HL-60 (cell line): ENCODE results near the gene COG8.

Source experiments
- CTCF ChIP-seq: IDR thresholded peaks from one replicate; pipeline ENCODE4 v1.5.1; 2011; ENCODE audit warnings: low read length, control low read depth, inconsistent platforms; ENCODE audit not compliant: insufficient read depth
- GABPA ChIP-seq: IDR thresholded peaks from 2 replicates; pipeline ENCODE4 v1.6.1; 2012; ENCODE audit warnings: low read depth
- POLR2AphosphoS5 ChIP-seq: IDR thresholded peaks from 2 replicates; pipeline ENCODE4 v1.6.1; 2012; ENCODE audit warnings: low read depth
- REST ChIP-seq: IDR thresholded peaks from 2 replicates; pipeline ENCODE4 v1.6.1; 2012; ENCODE audit warnings: low read depth; ENCODE audit not compliant: insufficient replicate concordance

GRCh38 chr16:69286941-69287713, 52.2 kb downstream of the COG8 start:
- TF ChIP-seq POLR2AphosphoS5 (no peak), CTCF (no peak), GABPA (no peak), REST (no peak)
